Activated T-cell treated with anti-CD3 and anti-CD28 coated beads for 24 hours (primary cell): Measurements from ENCODE around the gene GABPA.
A peak's percentile ranks its signal among the peaks of the same experiment; 100 is the strongest.
"Not testable (repeated sequence)": the region's sequence is repeated elsewhere in the genome, so short reads cannot be mapped to it uniquely, and the experiment has no call there.

ENCODE experiments used
- DNase-seq: peaks from one replicate; pipeline ENCODE4 v3.0.0-alpha.2; 2020; ENCODE audit warnings: low read depth

Gene GABPA

GRCh38 chr21:25734904-25735645, at the start of gene GABPA, which contains the start of gene ATP5PF:
Gene GABPA (plus strand): TSS chr21:25734972. CDS start chr21:25741599, 6,627 bp downstream.
Gene ATP5PF (minus strand): TSS chr21:25734904. CDS start chr21:25729794, 5,110 bp downstream.
- peak; percentile 98 for DNase-seq

GRCh38 chr21:25687787-25688186, 47.0 kb upstream of the GABPA start:
- DNase-seq = no peak

- DNase-seq = no peak
Observed at GRCh38 chr21:25688275-25689155, 46.3 kb upstream of the GABPA start.

GRCh38 chr21:25689226-25689625, 45.5 kb upstream of the GABPA start:
- DNase-seq = no peak

- DNase-seq = no peak
Observed at GRCh38 chr21:25691976-25692375, 42.8 kb upstream of the GABPA start.

- DNase-seq = not testable (repeated sequence)
Observed at GRCh38 chr21:25695461-25695860, 39.3 kb upstream of the GABPA start.

GRCh38 chr21:25700741-25701140, 34.0 kb upstream of the GABPA start:
- DNase-seq = no peak

GRCh38 chr21:25701529-25701928, 33.2 kb upstream of the GABPA start:
- DNase-seq = no peak

GRCh38 chr21:25708467-25709065, 26.2 kb upstream of the GABPA start:
- DNase-seq = peak; percentile 14

- no peak for DNase-seq
Observed at GRCh38 chr21:25709684-25710265, 25.0 kb upstream of the GABPA start.

GRCh38 chr21:25710550-25710949, 24.2 kb upstream of the GABPA start:
- no peak for DNase-seq

- not testable (repeated sequence) for DNase-seq
Observed at GRCh38 chr21:25714066-25714465, 20.7 kb upstream of the GABPA start.

- DNase-seq = no peak
Observed at GRCh38 chr21:25717491-25718147, 17.2 kb upstream of the GABPA start.

GRCh38 chr21:25721987-25722386, 12.8 kb upstream of the GABPA start:
- no peak for DNase-seq

GRCh38 chr21:25722631-25723030, 12.1 kb upstream of the GABPA start:
- DNase-seq = no peak

- no peak for DNase-seq
Observed at GRCh38 chr21:25732091-25732760, 2.5 kb upstream of the GABPA start.

GRCh38 chr21:25733859-25734653, 716 bp upstream of the GABPA start:
- peak; percentile 27 for DNase-seq

- DNase-seq = no peak
Observed at GRCh38 chr21:25734654-25734903, 193 bp upstream of the GABPA start.

- DNase-seq = peak; percentile 74
Observed at GRCh38 chr21:25735646-25736597, 1.1 kb downstream of the GABPA start.
